Stimulated activated naive B cell treated with anti-CD40 and anti-IgM and Interleukin-4, amounts not matched to agents 10 μg/mL and 1 μg/mL and 100 μg/mL, for 72 hours (primary cell): Measurements from ENCODE around the gene LAMB3.

Experiments used
- ATAC-seq, 2 donors: fragments of 150-1000 bp; cut with Tn5 transposase; replicated peaks; 2 replicates each; pipeline ENCODE4 v1.10.0; 2021; ENCODE audit warnings: moderate library complexity in 1 of 2
- DNase-seq: peaks from one replicate; pipeline ENCODE4 v3.0.0; 2021
- H3K27ac Mint-ChIP-seq: one replicate; pipeline ENCODE4 v1.8.0; 2022; ENCODE audit warnings: mild to moderate bottlenecking, mixed read lengths
- H3K27me3 Mint-ChIP-seq, 2 donors: one replicate each; pipeline ENCODE4 v1.8.0; 2022; ENCODE audit warnings: mixed read lengths in 2 of 2
- H3K36me3 Mint-ChIP-seq, 2 donors: one replicate each; pipeline ENCODE4 v1.8.0; 2022; ENCODE audit warnings: mixed read lengths in 2 of 2, mild to moderate bottlenecking in 1 of 2
- H3K4me1 Mint-ChIP-seq, 2 donors: one replicate each; pipeline ENCODE4 v1.8.0; 2022; ENCODE audit warnings: mixed read lengths in 2 of 2, mild to moderate bottlenecking in 1 of 2
- H3K4me3 Mint-ChIP-seq, 2 donors: one replicate each; pipeline ENCODE4 v1.8.0; 2022; ENCODE audit warnings: mild to moderate bottlenecking in 2 of 2, mixed read lengths in 2 of 2, moderate library complexity in 1 of 2
- H3K9me3 Mint-ChIP-seq, 2 donors: one replicate each; pipeline ENCODE4 v1.8.0; 2022; ENCODE audit warnings: mixed read lengths in 2 of 2, mild to moderate bottlenecking in 1 of 2

LAMB3 gene

DNA sequence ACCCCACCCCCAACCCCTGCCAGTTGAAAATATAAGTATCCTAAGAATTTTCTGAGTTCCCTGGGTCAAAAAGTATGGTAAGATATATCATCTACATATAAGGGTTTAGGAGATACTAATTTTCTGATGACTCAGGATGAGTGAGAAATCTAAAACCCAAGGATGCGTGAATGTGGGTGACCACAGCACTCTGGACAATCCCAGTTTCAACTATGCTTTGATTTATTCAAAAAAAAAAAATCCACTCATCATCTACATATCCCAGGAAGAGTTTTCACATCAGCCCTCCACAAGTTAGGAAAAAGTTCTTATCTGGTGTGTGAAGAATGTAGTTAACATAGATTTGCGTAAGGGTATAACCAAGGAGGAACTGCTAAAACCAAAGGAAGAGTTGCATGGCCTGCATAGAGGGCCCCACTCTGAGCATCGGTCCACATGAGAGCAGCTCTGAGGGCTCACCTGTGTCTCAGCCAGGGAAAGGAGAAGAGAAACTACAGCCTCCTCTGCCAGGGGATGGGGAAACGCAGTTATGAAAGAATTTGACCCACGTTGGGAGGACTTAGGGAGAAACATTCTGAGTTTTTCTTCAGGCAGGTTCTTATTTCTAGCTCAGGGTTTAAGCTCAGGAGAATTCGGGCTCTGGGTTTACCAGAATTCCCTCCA is 18.8 kb downstream of the LAMB3 start:
- peak; percentile 60 to 84 for ATAC-seq
- DNase-seq: no peak
- Mint-ChIP-seq H3K27me3 (peaks cover 7 to 17% of the 10 kb centered on the region in 2 donors), H3K27ac (peak overlapping the region; percentile 7), H3K36me3 (no peaks in the 10 kb centered on the region), H3K9me3 (no peaks in the 10 kb centered on the region), H3K4me3 (no peak overlapping the region), H3K4me1 (peaks cover 4 to 5% of the 10 kb centered on the region in 2 donors)

DNA sequence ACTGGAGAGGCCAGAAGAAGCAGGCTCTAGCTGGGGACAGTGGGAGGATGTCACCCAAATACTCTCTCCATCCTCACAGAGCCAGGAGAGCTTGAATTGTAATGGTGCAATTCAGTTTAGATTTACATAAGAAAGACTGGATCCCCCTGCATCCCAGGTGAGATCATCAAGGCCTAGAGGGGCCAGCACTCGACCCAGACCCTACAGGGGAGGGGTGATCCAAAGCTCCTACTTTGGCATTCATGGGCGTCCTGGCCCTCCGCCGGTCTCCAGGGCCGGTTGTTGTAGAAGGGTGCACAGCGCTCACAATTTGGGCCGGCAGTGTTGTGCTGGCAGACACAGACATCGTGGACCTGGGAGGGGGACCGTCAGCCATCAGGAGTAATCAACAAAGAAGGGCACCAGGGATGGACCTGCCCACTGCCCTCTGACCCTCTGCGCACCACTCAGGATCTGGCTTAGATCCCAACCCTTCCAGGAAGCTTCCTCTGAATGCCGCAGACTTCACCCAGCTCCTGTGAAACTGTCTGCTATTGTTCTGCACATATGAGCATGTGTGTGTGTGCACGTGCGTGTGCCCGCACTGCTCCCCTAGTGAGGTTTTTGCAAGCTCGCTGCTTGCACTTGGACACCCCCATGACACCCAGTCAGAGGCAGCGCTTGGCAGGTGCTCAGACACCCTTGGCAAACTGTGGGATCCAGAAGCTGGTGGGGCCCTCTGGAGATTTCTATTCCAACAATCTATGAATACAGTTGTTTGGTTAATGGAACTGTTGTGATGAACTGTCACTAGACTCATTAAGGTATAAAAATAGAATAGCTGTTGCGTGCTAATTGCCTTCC is 21.6 kb downstream of the LAMB3 start:
- H3K9me3 Mint-ChIP-seq: no peaks in the 10 kb centered on the region
- peaks cover 10 to 13% of the 10 kb centered on the region in 2 donors for H3K27me3 Mint-ChIP-seq
- H3K27ac Mint-ChIP-seq: no peak overlapping the region
- DNase-seq: no peak
- H3K4me1 Mint-ChIP-seq: peaks cover 6 to 10% of the 10 kb centered on the region in 2 donors
- H3K36me3 Mint-ChIP-seq: no peaks in the 10 kb centered on the region
- no peak overlapping the region for H3K4me3 Mint-ChIP-seq
- no peak for ATAC-seq

DNA sequence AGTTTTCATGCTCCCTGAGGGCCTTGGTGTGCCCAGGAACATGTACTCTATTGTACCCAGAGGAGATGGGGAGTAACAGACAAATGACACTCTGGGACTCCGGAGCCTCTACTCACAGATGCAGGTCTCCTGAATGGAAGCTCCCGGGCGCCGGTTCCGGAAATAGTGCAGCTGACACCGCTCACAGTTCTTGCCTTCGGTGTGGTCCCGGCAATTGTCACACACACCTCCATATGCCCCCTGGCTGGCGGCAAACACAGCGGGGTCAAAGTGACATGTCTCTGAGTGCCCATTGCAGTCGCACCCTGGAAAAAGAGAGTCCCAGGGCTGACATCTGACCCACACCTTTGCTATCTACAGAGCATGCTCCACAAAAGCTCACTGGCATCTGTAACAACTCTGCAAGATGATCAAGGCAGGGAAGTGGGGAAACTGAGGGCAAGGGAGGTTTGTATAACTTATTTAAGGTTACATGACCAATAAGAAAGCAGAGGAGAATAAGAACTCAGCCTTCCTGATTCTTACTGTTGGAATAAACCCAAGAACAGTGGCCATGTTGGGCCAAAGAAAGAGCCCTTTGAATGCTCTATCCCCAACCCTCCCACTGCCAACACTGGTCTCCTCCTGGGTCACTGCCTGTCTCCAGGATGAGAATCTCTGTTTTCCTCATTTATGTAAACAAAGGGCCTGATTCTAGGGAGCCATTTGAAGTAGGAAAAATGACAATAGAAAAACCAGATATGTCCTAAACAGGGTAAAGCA is 22.4 kb downstream of the LAMB3 start:
- Mint-ChIP-seq H3K9me3 (no peaks in the 10 kb centered on the region), H3K27me3 (peaks cover 10 to 13% of the 10 kb centered on the region in 2 donors), H3K36me3 (no peaks in the 10 kb centered on the region), H3K4me3 (no peak overlapping the region), H3K27ac (no peak overlapping the region), H3K4me1 (peaks cover 6 to 10% of the 10 kb centered on the region in 2 donors)
- no peak for DNase-seq
- no peak for ATAC-seq

DNA sequence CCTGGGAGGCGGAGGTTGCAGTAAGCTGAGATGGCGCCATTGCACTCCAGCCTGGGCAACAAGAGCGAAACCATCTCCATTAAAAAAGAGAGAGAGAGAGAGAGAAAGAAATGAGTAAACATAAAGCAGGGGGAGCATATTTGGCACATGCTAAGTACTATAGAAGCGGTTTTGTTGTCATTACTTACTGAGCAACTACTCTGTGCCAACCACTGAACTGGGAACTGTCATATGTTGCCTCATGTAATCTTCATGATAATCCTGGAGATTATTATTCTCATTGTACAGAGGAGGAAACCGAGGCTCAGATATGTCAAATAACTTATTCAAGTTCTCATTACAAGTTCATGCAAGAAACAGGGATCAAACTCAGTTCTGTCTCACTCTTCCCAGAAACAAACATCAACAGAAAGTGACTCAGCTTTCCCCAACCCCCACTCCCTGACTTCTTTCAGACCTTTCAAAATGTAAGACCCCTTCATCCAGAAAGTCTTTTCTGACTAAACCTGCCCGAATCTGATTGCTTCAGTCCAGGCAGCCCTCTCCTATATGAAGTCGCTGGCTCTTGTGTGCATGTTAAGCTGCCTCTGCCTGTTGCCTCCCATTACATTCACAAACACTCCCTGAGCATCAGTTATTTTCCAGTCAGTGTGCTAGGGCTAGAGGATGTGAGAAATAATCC is 23.5 kb downstream of the LAMB3 start:
- DNase-seq: no peak
- Mint-ChIP-seq H3K27ac (no peak overlapping the region), H3K4me1 (peaks cover 6 to 10% of the 10 kb centered on the region in 2 donors), H3K27me3 (peaks cover 10 to 13% of the 10 kb centered on the region in 2 donors), H3K36me3 (no peaks in the 10 kb centered on the region), H3K4me3 (no peak overlapping the region), H3K9me3 (no peaks in the 10 kb centered on the region)
- ATAC-seq: no peak

DNA sequence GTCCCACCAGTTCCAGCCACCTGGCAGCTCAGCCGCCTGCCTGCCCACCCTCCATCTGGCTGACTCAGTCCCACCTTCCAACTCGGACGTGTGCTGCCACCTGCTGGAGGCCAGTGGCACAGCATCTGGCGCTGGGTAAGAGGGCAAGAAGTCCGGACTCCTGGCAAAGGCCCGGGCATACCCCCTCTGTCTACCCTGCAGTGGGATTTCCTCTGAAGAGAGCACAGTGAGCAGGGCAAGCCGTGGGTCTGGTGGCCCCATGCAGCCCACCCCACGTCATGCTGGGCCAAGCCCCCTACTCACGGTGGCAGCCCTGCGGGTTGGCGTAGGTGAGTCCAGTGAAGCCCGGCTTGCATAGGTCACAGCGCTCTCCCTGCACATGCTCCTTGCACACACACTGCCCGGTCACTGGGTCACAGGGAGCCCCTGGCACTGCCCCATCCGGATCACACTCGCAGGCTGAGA is 24.5 kb downstream of the LAMB3 start:
- peak; percentile 60 for DNase-seq
- Mint-ChIP-seq H3K27me3 (peaks cover 10 to 13% of the 10 kb centered on the region in 2 donors), H3K4me1 (peaks cover 4 to 5% of the 10 kb centered on the region in 2 donors), H3K27ac (no peak overlapping the region), H3K4me3 (no peak overlapping the region), H3K9me3 (no peaks in the 10 kb centered on the region), H3K36me3 (no peaks in the 10 kb centered on the region)
- ATAC-seq: peak; percentile 88 to 91

DNA sequence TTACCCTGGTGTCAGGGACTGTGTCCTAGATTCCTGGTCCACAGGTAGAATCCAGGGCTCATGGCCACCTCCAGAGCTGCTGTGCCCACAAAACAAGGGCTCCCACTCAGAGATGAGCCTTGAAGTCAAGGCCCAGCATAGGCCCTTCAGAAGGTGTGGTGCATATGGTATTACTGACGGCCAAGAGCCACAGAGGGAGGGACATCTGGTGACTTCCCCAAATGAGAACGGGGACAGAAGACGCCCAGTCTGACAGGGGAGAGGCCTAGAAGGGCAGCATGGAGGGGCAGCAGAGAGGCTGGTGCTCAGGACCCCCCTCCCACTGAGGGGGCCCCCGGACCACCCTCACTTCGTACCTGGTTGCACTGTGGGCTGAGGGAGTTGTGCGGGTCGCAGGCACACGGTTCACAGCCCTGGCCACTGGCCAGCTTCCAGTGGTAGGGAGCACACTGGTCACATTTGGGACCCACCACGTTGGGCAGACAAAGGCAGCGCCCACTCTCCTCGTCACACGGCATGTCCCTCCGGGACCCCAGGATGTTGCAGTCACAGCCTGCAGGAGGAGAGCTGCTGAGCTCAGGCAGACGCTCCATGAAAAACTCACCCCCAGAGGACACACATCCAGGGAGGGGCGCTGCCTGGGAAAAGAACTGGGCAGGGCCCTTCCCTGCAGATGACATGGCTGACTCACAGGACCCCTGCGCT is 25.0 kb downstream of the LAMB3 start:
- no peaks in the 10 kb centered on the region for H3K36me3 Mint-ChIP-seq
- ATAC-seq (peak in 1 of 2 donors; percentile 12), DNase-seq (no peak)
- no peaks in the 10 kb centered on the region for H3K9me3 Mint-ChIP-seq
- peaks cover 4 to 5% of the 10 kb centered on the region in 2 donors for H3K4me1 Mint-ChIP-seq
- H3K27me3 Mint-ChIP-seq: peaks cover 10 to 13% of the 10 kb centered on the region in 2 donors
- H3K4me3 Mint-ChIP-seq: no peak overlapping the region
- no peak overlapping the region for H3K27ac Mint-ChIP-seq

DNA sequence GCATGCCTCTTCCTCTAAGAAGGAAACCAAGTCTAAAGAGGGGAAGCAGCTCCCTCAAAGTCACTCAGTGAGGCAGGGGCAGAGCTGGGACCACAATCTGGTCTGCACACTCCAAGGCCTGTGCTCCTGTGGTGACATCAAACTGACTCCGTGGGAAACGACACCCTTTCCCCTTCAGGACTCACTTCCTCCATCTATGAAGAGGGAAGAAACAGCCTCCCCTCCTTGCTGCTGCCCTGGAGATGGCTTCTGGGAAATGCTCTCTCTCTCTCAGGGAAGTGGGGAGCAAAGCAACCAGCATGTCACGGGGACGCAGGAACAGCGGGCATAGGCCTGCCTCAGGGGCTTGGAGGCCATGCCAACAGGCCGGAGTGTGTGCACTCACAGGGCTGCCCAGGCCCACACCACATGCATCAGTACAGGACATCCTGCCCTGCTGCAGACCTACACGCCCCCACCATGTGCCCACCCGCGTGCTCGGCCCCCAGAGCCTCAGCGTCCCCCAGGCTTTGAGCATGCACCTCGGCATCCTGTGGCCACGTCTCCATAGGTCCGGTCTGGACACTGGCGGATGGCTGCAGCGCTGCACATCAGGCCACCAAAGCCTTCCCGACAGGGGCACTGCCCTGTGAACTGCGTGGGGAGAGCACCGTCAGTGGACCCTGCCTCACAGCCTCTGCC is 25.7 kb downstream of the LAMB3 start:
- no peak overlapping the region for H3K27ac Mint-ChIP-seq
- DNase-seq (no peak), ATAC-seq (no peak)

DNA sequence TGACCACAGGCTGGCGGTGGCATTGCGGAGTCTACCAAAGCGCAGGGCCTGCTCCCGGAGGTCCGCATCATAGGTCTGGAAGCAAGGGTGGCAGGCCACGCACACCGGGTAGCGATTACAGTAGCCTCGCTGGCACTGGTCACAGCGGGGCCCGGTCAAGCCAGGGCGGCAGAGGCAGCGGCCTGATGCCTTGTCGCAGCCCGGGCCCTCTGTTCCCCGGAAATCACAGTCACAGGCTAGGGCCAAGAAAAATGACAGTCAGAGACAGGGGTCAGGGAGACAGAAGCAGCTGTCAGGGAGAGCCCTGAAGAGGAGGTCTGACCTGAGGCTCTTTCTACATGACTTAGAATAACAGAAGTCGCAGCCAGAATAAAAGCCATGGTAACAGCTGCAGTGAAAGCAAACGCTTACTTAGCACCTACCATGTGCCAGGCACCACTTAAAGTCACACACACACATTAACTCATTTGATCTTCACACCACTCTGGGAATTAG is 26.4 kb downstream of the LAMB3 start:
- H3K27ac Mint-ChIP-seq: no peak overlapping the region
- H3K4me3 Mint-ChIP-seq: no peak overlapping the region
- no peaks in the 10 kb centered on the region for H3K36me3 Mint-ChIP-seq
- peaks cover 13 to 15% of the 10 kb centered on the region in 2 donors for H3K27me3 Mint-ChIP-seq
- DNase-seq: no peak
- H3K9me3 Mint-ChIP-seq: no peaks in the 10 kb centered on the region
- ATAC-seq: no peak
- peaks cover 3 to 5% of the 10 kb centered on the region in 2 donors for H3K4me1 Mint-ChIP-seq

More for the DNA sequence above, 25.7 kb downstream of the LAMB3 start:
- Mint-ChIP-seq H3K4me3 (no peak overlapping the region), H3K36me3 (no peaks in the 10 kb centered on the region), H3K27me3 (peaks cover 13 to 15% of the 10 kb centered on the region in 2 donors), H3K9me3 (no peaks in the 10 kb centered on the region), H3K4me1 (peaks cover 3 to 5% of the 10 kb centered on the region in 2 donors)

DNA sequence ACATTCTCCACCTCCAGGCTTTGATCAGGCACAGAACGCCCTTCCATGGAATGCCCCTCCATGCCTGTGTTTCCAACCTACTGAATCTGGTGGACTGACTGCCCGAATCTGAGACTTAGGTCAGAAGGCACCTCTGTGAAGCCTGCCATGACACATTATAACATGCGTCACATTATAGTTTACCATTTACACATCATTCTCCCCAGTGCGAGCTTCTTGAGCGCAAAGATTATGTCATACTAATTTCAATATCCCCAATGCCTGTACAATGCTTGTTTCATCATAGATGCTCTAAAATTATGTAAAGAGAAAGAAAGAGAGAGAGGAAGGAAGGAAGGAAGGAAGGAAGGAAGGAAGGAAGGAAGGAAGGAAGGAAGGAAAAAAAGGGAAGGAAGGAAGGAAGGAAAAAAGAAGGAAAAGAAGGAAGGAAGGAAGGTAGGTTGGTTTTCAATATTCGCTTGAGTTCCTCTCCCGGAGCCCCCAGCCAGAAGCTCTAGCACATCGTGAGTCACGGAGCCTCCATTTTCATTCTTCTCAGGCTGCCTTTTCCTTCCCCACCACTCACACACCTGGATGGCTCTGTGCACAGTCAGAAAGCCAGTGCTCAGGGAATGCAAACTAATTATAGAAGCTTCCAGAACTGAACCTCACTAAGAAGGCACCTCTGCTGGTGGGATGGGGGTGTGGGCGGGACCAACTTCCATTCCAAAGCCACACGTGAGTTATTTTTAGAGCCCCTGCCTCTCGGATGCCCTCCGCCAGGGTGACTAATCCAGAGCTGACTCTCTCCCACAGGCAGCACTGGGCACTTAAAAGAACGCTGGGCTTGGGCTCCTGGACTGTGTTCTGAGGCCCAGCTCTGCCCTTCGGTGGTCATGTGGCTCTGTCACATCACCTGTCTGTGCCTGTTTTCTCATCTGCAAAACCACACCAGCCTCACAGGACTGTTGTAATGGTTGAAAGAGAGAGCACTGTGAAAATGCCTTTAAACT is 27.4 kb downstream of the LAMB3 start:
- Mint-ChIP-seq H3K9me3 (no peaks in the 10 kb centered on the region), H3K4me3 (no peak overlapping the region), H3K4me1 (peaks cover 3 to 5% of the 10 kb centered on the region in 2 donors), H3K27me3 (peaks cover 13 to 15% of the 10 kb centered on the region in 2 donors), H3K27ac (no peak overlapping the region), H3K36me3 (no peaks in the 10 kb centered on the region)
- ATAC-seq (no peak), DNase-seq (no peak)

DNA sequence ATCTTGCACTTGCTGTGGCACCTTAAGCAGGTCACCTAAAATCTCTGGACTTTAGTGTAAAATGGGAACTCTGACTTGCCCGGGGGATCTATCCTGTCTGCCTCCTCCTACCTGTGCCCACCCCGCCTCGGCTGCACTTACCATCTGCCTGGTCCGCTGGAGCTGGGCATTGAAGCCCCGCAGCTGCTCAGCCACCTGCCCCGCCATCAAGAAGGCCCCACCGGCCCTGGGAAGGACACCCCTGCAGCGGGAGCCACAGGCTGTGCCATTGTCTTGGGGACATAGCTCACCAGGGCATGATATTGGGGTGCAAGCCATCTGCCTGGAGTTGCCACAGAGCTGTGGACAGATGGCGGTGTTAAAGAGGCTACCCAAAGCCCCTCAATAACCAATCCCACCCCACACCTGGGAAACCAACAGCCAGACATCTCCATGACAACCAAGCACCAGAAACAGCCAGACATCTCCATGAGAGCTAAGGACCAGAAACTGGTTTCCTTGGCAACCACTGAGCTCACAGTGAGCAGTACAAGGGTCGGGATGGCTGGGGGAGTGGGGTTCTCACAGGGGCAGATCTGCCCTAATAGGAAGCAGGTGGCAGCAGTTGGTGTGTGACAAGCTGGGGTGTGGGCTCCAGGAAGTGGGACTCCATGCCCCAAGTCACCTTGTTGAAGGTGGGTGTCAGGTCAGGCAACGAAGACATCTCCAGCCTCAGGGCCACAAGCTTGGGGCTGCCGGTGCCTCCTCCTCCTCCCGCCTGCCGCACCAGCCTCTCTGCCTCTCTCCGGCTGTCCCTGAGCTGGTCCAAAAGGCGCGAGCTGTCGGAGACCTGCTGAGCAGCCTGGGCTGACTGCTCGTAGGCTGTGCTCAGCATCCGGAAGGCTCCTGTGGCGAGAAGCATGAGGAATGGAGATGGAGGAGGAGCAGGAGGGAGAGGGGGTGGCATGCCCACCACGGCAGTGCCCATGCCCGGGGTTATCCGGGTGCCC is 29.1 kb downstream of the LAMB3 start:
- H3K4me3 Mint-ChIP-seq: no peak overlapping the region
- no peaks in the 10 kb centered on the region for H3K36me3 Mint-ChIP-seq
- peaks cover 3 to 5% of the 10 kb centered on the region in 2 donors for H3K4me1 Mint-ChIP-seq

More for the DNA sequence above, 29.1 kb downstream of the LAMB3 start:
- DNase-seq (no peak), ATAC-seq (no peak)
- Mint-ChIP-seq H3K27ac (no peak overlapping the region), H3K9me3 (no peaks in the 10 kb centered on the region), H3K27me3 (peaks cover 10 to 13% of the 10 kb centered on the region in 2 donors)
